HCT116 (cell line): ENCODE data around the gene COX7B. TPM values are rescaled to one million over a fixed set of nuclear protein-coding genes. Genes with fewer than 3 reads are reported as not detected.

Experiments
- ATAC-seq: fragments of 200-7000 bp; cut with Tn5 transposase; 2 replicates; pipeline ENCODE4 v1.9.1; 2020; ENCODE audit warnings: mild to moderate bottlenecking, moderate library complexity
- BruUV-seq: library from RNA; stranded (reverse); fragments of 400-500 nt; replicated peaks from 2 replicates; lab custom pipeline; 2021; lab: Mats Ljungman, UMichigan
- CTCF ChIA-PET: fragments of 300-600 bp; sonication (Branson Sonifier 250); formaldehyde crosslinking; loops from one replicate; lab custom pipeline; 2021; ENCODE audit warnings: antibody characterized with exemption; lab: Charles Lee
- POLR2A ChIA-PET: fragments of 300-600, 350-600 bp; sonication (Branson Sonifier 250); formaldehyde crosslinking; loops from one replicate; lab custom pipeline; 2021; ENCODE audit warnings: antibody characterized with exemption; lab: Charles Lee
- RAD21 ChIA-PET, 2 experiments: fragments of 300-600 bp; sonication (Branson Sonifier 250); formaldehyde crosslinking; loops; one replicate each; lab custom pipeline; 2023; ENCODE audit warnings: low total read pairs in 2 of 2; ENCODE audit not compliant: uncharacterized antibody in 2 of 2, unreplicated experiment in 2 of 2, low non-redundant PET in 1 of 2; lab: Charles Lee
- DNase-seq: peaks from one replicate; pipeline ENCODE4 v3.0.0-alpha.2; 2010; ENCODE audit warnings: low read depth, low spot score
- H2AFZ ChIP-seq: fragments of 200-600 bp; shearing (Covaris generic), sonication (generic); 2 replicates; pipeline ENCODE4 v1.6.1; 2017; ENCODE audit warnings: low read depth, mixed run types, mixed read lengths, antibody characterized with exemption, low read length; ENCODE audit not compliant: poor library complexity, severe bottlenecking
- H3K27ac ChIP-seq: 2 replicates; pipeline ENCODE4 v1.5.1; 2012; ENCODE audit warnings: low read depth, low read length
- H3K27me3 ChIP-seq: fragments of 200-600 bp; sonication (generic); 2 replicates; pipeline ENCODE4 v1.6.1; 2016; ENCODE audit warnings: mixed run types, low read length, mixed read lengths; ENCODE audit not compliant: insufficient read depth
- H3K36me3 ChIP-seq, 2 experiments: fragments of 200-500 bp in 1 of 2; fragments of 200-600 bp in 1 of 2; sonication (Bioruptor generic) in 1 of 2; sonication (generic) in 1 of 2; 2 replicates each; pipeline versions ENCODE4 v1.5.1 to v1.6.1; 2014 to 2016; ENCODE audit warnings: low read length in 2 of 2, inconsistent platforms in 1 of 2, mixed read lengths in 1 of 2, mixed run types in 1 of 2; ENCODE audit not compliant: insufficient read depth in 2 of 2, control insufficient read depth in 1 of 2
- H3K4me1 ChIP-seq, 2 experiments: fragments of 200-600 bp in 1 of 2; sonication (generic) in 1 of 2; 2 replicates each; pipeline versions ENCODE4 v1.5.1 to v1.6.1; 2012 to 2017; ENCODE audit warnings: low read length in 2 of 2, inconsistent platforms in 1 of 2, mild to moderate bottlenecking in 1 of 2, mixed read lengths in 1 of 2, mixed run types in 1 of 2, moderate library complexity in 1 of 2; ENCODE audit not compliant: insufficient read depth in 2 of 2, control insufficient read depth in 1 of 2
- H3K4me2 ChIP-seq: fragments of 200-600 bp; sonication (generic); 2 replicates; pipeline ENCODE4 v1.6.1; 2017; ENCODE audit warnings: mixed run types, low read length, mixed read lengths
- H3K4me3 ChIP-seq, 2 experiments: fragments of 200-600 bp in 1 of 2; sonication (generic) in 1 of 2; replicated peaks in 1 of 2; 2 replicates each; pipeline ENCODE4 v1.5.1; 2011 to 2016; ENCODE audit warnings: low read length in 2 of 2, control low read depth in 1 of 2, low read depth in 1 of 2, mild to moderate bottlenecking in 1 of 2, mixed read lengths in 1 of 2, mixed run types in 1 of 2
- H3K79me2 ChIP-seq: fragments of 200-600 bp; sonication (generic); 2 replicates; pipeline ENCODE4 v1.6.1; 2017; ENCODE audit warnings: mild to moderate bottlenecking, mixed run types, low read length, moderate library complexity, mixed read lengths; ENCODE audit not compliant: insufficient read depth
- H3K9ac ChIP-seq: fragments of 200-600 bp; sonication (generic); 2 replicates; pipeline ENCODE4 v1.6.1; 2016; ENCODE audit warnings: low read length, mixed read lengths
- H3K9me2 ChIP-seq: fragments of 200-600 bp; sonication (generic), shearing (Covaris generic); 2 replicates; pipeline ENCODE4 v1.6.1; 2017; ENCODE audit warnings: mixed run types, mild to moderate bottlenecking, moderate library complexity; ENCODE audit not compliant: insufficient read depth
- H3K9me3 ChIP-seq, 2 experiments: fragments of 200-500 bp in 1 of 2; fragments of 200-600 bp in 1 of 2; sonication (Bioruptor generic) in 1 of 2; sonication (generic) in 1 of 2; 2 replicates each; pipeline ENCODE4 v1.6.1; 2014 to 2017; ENCODE audit warnings: low read length in 2 of 2, mixed read lengths in 2 of 2, inconsistent platforms in 1 of 2, low read depth in 1 of 2, mild to moderate bottlenecking in 1 of 2, mixed run types in 1 of 2, moderate library complexity in 1 of 2; ENCODE audit not compliant: control insufficient read depth in 1 of 2, insufficient read depth in 1 of 2
- H4K20me1 ChIP-seq: fragments of 200-600 bp; sonication (generic), shearing (Covaris generic); 2 replicates; pipeline ENCODE4 v1.6.1; 2017; ENCODE audit warnings: mixed run types, mild to moderate bottlenecking, moderate library complexity; ENCODE audit not compliant: insufficient read depth
- CBX3 ChIP-seq: IDR thresholded peaks from 2 replicates; pipeline ENCODE4 v1.6.1; 2012; ENCODE audit warnings: low read depth
- CEBPB ChIP-seq: IDR thresholded peaks from 2 replicates; pipeline ENCODE4 v1.6.1; 2012; ENCODE audit warnings: low read depth
- CTCF ChIP-seq, 3 experiments: fragments of 200-600 bp in 1 of 3; sonication (generic) in 1 of 3; IDR thresholded peaks in 2 of 3; conservative IDR thresholded peaks in 1 of 3; 2 replicates each; pipeline ENCODE4 v1.5.1; 2012 to 2017; ENCODE audit warnings: low read depth in 2 of 3, low read length in 2 of 3, antibody characterized with exemption in 1 of 3, borderline replicate concordance in 1 of 3, control low read depth in 1 of 3, mild to moderate bottlenecking in 1 of 3, mixed read lengths in 1 of 3, mixed run types in 1 of 3, moderate library complexity in 1 of 3; ENCODE audit not compliant: insufficient read depth in 1 of 3
- ELF1 ChIP-seq: IDR thresholded peaks from 2 replicates; pipeline ENCODE4 v1.6.1; 2012; ENCODE audit warnings: low read depth, borderline replicate concordance
- EZH2 ChIP-seq: fragments of 200-600 bp; sonication (generic); IDR thresholded peaks from 2 replicates; pipeline ENCODE4 v1.6.1; 2017; ENCODE audit warnings: antibody characterized with exemption, mixed run types
- EZH2phosphoT487 ChIP-seq: fragments of 200-600 bp; IDR thresholded peaks from 2 replicates; pipeline ENCODE4 v1.6.1; 2018; ENCODE audit warnings: antibody characterized with exemption, borderline replicate concordance
- FOSL1 ChIP-seq: IDR thresholded peaks from 2 replicates; pipeline ENCODE4 v1.6.1; 2012; ENCODE audit warnings: low read depth
- JUND ChIP-seq: IDR thresholded peaks from 2 replicates; pipeline ENCODE4 v1.6.1; 2012
- POLR2A ChIP-seq: IDR thresholded peaks from 2 replicates; pipeline ENCODE4 v1.7.0; 2011; ENCODE audit warnings: borderline replicate concordance; ENCODE audit not compliant: insufficient read depth, insufficient read length; ENCODE audit errors: extremely low read depth
- POLR2AphosphoS5 ChIP-seq: IDR thresholded peaks from 2 replicates; pipeline ENCODE4 v1.6.1; 2011; ENCODE audit warnings: mild to moderate bottlenecking, low read depth, low read length, moderate library complexity
- REST ChIP-seq: IDR thresholded peaks from 2 replicates; pipeline ENCODE4 v1.6.1; 2012; ENCODE audit warnings: low read depth
- SIN3A ChIP-seq: IDR thresholded peaks from 2 replicates; pipeline ENCODE4 v1.6.1; 2012; ENCODE audit warnings: low read depth
- SP1 ChIP-seq: IDR thresholded peaks from 2 replicates; pipeline ENCODE4 v1.6.1; 2012; ENCODE audit warnings: low read depth
- SRF ChIP-seq: IDR thresholded peaks from 2 replicates; pipeline ENCODE4 v1.6.1; 2012; ENCODE audit warnings: low read depth
- TCF7L2 ChIP-seq: IDR thresholded peaks from 2 replicates; pipeline ENCODE4 v1.7.0; 2011; ENCODE audit warnings: borderline replicate concordance, inconsistent platforms; ENCODE audit not compliant: insufficient read depth, insufficient read length; ENCODE audit errors: extremely low read depth
- YY1 ChIP-seq: IDR thresholded peaks from 2 replicates; pipeline ENCODE4 v1.6.1; 2011; ENCODE audit warnings: low read length, low read depth, moderate library complexity, mild to moderate bottlenecking; ENCODE audit not compliant: insufficient replicate concordance; ENCODE audit errors: extremely low read depth
- ZBTB33 ChIP-seq: IDR thresholded peaks from 2 replicates; pipeline ENCODE4 v1.6.1; 2011; ENCODE audit warnings: mild to moderate bottlenecking, low read length, moderate library complexity; ENCODE audit not compliant: insufficient replicate concordance; ENCODE audit errors: extremely low read depth
- ZFX ChIP-seq: fragments of 450-650 bp; IDR thresholded peaks from 2 replicates; pipeline ENCODE4 v1.6.1; 2017
- intact Hi-C: fragments of 100-400 bp; cut with micrococcal nuclease; formaldehyde crosslinking; loops from 2 replicates; pipeline ENCODE4 v1.10.0; 2022
- total RNA-seq: library from RNA; stranded (reverse); gene quantifications from one replicate; pipeline ENCODE4 v1.2.1, GENCODE V29; 2021; ENCODE audit not compliant: unreplicated experiment
- TF ChIP-seq, protein P1 (sequence below): IDR thresholded peaks from 2 replicates; pipeline ENCODE4 v1.6.1; 2012

Gene COX7B
- total RNA-seq, 1 experiment from 2014 or later: 268 TPM

DNA sequence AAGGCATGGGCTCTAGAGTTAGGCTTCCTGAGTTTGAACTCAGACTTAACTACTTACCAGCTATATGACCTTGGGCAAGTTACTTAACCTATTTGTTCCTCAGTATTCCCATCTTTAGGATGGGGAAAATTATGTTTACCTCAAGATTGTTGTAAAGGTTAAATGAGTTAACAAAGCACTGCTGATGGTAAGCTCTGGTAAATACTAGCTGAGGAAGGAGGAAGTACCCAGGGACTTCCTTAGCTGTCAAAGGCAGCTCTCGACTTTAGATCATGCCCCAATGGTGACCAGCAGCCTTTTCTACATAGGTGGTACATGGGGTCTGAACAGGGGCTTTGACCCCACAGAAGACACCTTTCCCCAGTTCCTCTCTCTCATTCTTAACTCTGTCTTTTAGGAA lies 31.3 kb downstream of the COX7B start:
- H3K9me2 ChIP-seq: no peaks in the 10 kb centered on the region
- no peak overlapping the region for H3K4me3 ChIP-seq
- H3K79me2 ChIP-seq: no peaks in the 10 kb centered on the region
- H3K27ac ChIP-seq: no peak overlapping the region
- no peaks in the 10 kb centered on the region for H3K9me3 ChIP-seq
- no peaks in the 10 kb centered on the region for H3K27me3 ChIP-seq
- no peaks in the 10 kb centered on the region for H3K36me3 ChIP-seq
- H3K4me2 ChIP-seq: no peak overlapping the region
- no peaks in the 10 kb centered on the region for H3K4me1 ChIP-seq
- POLR2A ChIA-PET: no interaction called here
- ATAC-seq (no peak), DNase-seq (no peak)
- RAD21 ChIA-PET: no interaction called here
- CTCF ChIA-PET: no interaction called here
- no peak for TF ChIP-seq EZH2
- no peak for TF ChIP-seq ELF1
- no peak for TF ChIP-seq ZFX
- no peak for TF ChIP-seq SP1
- no peak for TF ChIP-seq FOSL1
- no peak for TF ChIP-seq POLR2AphosphoS5
- no peak for TF ChIP-seq EZH2phosphoT487
- no peak for TF ChIP-seq POLR2A
- TF ChIP-seq, protein P1, sequence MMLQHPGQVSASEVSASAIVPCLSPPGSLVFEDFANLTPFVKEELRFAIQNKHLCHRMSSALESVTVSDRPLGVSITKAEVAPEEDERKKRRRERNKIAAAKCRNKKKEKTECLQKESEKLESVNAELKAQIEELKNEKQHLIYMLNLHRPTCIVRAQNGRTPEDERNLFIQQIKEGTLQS: no peak
- TF ChIP-seq CEBPB: no peak
- TF ChIP-seq SRF: no peak
- TF ChIP-seq REST: no peak
- TF ChIP-seq JUND: no peak
- TF ChIP-seq SIN3A: no peak
- TF ChIP-seq TCF7L2: no peak
- TF ChIP-seq YY1: no peak
- TF ChIP-seq CTCF (IDR thresholded peaks at IDR 0.05 in 2 of 3, conservative IDR thresholded peaks at IDR 0.05 in 1 of 3; ENCODE audit: borderline replicate concordance in 1 of 3, insufficient read depth in 1 of 3, low read depth in 2 of 3, low read length in 2 of 3): no peak
- no peak for TF ChIP-seq CBX3
- TF ChIP-seq ZBTB33: no peak
- no peak overlapping the region for H3K9ac ChIP-seq
- no TSS peak for BruUV-seq
- intact Hi-C loops: no loop called here
- no peak overlapping the region for H2AFZ ChIP-seq
- H4K20me1 ChIP-seq: no peaks in the 10 kb centered on the region
